OCI-LY1 (cell line): Measurements from ENCODE around the gene CRABP1.

ENCODE experiments used
- CTCF ChIP-seq: fragments of 200-600 bp; sonication (generic), shearing (Covaris generic); IDR thresholded peaks from 2 replicates; pipeline ENCODE4 v1.5.1; 2017; ENCODE audit warnings: mild to moderate bottlenecking, antibody characterized with exemption, low read length, moderate library complexity, mixed read lengths
- EZH2 ChIP-seq: fragments of 200-600 bp; sonication (generic), shearing (Covaris generic); IDR thresholded peaks from 2 replicates; pipeline ENCODE4 v1.8.0; 2017; ENCODE audit warnings: borderline replicate concordance, mixed run types, mild to moderate bottlenecking, antibody characterized with exemption, low read length, moderate library complexity, mixed read lengths

GRCh38 chr15:78396976-78397375 is 56.8 kb downstream of the CRABP1 start:
- TF ChIP-seq CTCF, result peak; percentile 52
- TF ChIP-seq EZH2, result no peak
